HG03159 (cell line): ENCODE results near the gene NKTR.

ENCODE experiments used
- ATAC-seq: cut with Tn5 transposase; IDR thresholded peaks from one replicate; pipeline ENCODE4 v1.9.1; 2021; ENCODE audit warnings: mild to moderate bottlenecking, moderate library complexity; ENCODE audit not compliant: unreplicated experiment

Gene NKTR

DNA sequence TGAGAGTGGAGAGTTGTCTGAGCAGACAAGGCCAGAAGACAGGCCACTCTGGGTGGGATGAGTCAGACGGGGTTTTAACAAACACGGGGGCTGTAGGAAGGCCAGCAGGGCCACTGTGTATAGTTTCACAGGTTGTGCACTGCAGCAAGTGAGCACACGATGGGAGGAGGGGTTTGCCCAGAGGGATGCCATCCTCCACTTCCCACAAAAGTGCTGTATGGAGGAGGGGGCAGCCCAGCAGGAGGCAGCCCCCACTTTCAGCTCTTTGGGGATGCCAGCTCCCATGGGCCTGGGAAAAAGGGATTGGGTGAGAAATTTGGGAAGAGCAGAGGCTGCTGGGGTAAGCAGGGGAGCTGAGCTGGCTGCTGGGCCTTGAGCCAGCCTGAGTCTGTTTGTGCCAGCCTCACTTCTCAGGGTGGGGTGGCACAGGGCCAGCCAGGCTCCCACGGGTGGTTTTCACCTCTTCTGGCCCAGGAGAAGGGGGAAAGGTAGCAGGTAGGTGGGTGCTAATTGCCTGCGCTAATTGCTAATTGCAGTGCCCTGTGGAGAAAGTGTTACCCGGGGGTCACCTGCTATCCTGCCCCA, 59.7 kb downstream of the NKTR start:
- no peak for ATAC-seq

DNA sequence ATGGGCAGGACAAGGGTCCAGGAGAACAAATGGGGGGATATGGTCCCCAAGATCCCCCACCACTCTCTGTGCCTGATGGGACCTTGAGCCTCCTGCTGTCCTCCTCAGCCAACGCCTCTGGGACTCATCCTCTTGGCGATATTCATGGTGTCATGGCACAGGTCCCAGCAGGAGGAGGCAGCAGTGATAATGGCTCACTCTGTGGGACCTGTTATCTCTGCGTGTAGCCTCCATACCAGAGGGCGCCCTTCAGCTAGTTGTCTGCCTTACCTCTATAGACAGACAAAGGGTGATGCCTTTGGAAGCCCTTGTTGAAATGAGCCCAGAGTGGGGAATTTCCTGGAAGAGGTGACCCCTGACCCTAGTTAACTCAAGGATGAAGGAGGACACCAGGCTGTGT, 60.4 kb downstream of the NKTR start:
- no peak for ATAC-seq

DNA sequence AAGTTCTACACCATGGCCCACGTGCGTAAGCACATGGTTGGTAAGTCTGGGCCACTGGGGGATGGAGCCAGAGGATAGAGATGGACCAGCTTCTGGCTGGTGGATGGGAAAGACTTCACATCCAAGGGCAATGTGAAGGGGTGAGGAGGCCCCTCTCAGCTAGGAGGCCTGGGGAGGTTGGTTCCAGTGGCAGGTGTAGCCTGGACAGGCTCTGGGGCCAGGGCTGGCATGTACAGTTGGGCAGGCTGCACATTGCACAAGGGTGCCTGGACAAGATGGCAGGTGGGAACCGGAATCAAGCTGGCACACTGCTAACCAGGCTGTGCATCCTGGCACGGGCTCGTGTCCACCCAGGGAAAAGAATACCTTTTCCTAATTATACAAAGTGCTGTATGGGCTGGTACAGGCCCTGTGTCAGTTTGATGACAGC, 61.1 kb downstream of the NKTR start:
- ATAC-seq = no peak

DNA sequence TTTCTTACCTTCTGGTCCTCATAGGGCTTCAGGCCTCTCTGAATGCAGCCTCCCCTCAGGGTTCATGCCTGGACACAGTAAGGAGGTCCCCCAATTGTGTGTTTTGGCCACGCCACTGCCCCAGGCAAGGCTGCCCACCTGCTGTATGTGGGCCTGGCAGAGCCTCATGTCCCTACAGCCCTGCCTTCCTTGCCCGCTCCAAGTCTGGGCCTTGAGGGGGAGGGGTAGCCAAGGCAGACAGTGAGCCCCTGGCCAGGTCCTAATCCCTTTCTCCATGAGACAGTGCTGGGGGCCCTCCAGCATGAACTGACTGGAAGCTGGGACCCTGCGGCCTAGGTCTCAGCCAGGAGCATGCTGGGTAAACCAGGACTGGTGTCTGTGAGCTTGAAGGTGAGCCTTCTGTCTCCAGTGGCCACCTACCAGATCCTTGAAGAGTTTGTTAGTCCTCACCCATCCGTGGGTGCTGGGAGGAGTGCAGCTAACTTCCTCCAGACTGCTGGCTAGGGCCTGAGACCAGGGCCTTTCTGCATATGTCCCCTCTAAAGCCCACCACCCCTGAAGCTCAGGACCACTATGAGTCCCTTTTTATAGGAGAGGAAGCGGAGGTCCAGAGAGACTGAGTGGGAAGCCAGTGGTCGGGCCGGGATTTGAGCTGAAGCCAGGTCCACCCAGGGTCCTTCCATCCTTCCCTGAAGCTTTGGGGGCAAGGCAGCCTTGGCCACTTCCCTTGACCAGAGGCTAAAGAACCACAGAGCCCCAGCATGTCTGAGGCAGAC, 61.7 kb downstream of the NKTR start:
- no peak for ATAC-seq

DNA sequence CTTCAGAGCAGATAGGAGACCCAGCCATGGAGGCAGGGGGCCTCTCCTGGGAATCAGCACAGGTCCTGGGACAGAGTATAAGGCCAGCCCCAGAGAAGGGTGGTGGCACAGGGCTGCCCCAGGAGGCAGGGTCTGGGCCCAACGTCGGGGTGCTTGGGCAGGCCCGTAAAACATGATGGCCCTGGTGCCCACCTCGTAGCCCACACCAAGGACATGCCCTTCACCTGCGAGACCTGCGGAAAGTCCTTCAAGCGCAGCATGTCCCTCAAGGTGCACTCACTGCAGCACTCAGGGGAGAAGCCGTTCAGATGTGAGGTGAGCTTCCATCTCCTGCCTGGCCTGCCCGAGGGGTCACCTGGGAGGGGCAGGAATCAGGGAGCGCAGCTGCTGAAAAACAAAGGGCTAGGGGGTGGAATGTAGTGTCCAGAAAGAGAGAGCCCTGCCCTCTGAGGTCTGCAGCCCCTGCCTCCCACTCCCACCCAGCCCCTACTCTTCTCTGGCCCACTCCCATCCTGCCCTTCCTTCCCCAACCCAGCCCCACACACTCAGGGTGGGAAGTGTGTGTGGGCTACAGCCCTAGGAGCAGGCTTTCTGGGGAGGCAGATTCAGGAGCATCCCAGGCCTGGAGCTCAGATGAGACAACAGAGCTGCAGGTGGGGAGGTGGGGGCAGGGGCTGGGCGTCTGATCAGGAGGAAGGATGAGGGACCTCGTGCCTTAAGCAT, 62.5 kb downstream of the NKTR start:
- no peak for ATAC-seq

DNA sequence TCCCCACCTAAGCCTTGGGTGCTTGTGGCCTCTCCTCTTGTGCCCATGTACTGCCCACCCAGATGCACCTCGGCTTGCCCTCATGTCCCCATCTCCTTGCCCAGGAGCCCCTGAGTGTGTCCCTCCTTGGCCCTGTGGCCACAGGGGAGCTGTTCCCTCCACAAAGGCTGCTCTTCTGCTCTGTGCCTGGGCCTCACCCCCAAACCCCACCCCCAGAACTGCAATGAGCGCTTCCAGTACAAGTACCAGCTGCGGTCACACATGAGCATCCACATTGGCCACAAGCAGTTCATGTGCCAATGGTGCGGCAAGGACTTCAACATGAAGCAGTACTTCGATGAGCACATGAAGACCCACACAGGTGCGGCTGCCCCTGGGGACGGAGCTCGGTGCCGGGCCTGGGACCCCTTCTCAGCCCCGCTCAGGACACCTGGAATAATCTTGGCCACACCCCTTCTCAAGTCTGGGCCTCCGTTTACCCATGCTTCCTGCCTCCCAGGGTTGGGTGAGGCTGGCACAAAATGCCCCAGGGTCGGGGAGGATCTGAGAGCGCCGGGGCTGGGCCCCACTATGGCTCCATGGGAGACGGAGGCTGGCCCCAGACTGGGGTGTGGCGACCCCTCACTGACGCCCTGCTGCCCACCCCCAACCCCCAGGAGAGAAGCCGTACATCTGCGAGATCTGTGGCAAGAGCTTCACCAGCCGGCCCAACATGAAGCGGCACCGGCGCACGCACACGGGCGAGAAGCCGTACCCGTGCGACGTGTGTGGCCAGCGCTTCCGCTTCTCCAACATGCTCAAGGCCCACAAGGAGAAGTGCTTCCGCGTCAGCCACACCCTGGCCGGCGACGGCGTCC, 63.3 kb downstream of the NKTR start:
- ATAC-seq = no peak

DNA sequence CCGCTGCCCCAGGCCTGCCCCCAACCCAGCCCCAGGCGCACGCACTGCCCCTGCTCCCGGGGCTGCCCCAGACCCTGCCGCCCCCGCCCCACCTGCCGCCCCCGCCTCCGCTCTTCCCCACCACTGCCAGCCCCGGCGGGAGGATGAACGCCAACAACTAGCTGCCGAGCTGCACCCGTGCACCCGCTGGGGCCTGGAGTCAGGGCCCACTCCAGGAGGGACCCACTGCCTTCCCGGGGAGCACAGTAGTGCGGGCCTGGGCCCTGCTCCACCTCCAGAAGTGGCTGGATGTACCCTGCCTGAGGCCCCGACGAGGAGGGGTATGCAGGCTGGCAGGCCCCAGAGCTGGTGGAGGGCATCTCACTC, 63.9 kb downstream of the NKTR start:
- no peak for ATAC-seq

DNA sequence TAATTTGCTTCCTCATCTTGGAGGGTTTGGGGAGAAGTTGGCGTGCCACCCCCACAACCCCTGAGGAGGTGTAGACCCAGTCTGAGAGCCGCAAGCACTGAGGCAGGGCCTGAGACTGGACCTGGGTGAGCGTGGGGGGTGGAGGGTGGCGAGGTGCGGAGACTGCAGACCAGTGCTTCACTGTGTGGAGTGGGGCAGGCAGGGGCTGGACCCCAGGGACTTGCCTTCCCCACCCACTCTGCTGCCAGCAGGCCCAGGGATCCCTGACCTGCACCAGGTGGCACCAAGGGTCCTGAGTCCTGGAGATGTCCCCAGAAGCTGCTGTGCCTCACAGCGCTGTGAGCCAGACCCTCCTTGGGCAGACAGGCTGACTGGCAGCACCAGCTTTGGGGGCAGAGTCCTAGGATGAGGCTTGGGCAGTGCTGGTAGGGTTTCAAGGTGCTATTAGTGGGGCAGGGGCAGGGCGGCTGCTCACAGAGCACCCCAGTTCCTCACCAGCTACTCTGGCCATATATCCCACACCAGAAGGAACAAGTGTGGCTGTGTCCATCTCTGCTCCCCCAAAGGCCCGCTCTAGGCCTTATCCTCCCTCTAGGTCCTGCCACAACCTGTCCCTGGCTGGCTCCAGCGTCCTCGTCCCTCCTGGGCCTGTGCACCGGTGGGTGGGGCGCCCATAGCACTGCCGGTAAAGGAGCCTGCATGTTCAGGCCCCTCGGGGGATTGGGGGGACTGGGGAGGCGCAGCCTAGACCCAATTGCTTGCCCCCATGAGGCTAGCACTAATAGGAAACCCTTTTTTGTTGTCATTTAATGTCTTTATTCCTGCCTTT, 64.8 kb downstream of the NKTR start:
- ATAC-seq = no peak

DNA sequence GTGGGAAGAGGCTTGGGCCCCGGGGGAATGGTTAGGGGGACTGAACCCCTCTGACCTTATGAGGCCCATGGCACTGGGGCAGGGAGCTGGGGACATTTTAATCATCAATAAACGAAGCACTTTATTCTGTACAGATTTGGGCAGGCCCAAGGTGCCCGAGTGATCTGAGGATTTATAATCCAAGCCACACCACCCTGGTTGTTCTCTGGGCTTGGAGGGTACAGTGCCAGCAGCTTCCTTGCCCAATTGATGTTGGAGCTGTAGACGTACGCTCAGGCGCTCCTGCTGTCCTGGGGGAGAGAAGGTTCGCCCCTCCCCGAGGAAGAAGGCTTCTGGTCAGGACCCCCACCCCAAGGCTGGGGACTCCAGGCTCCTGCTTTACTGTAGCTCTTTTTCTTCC, 65.5 kb downstream of the NKTR start:
- no peak for ATAC-seq

DNA sequence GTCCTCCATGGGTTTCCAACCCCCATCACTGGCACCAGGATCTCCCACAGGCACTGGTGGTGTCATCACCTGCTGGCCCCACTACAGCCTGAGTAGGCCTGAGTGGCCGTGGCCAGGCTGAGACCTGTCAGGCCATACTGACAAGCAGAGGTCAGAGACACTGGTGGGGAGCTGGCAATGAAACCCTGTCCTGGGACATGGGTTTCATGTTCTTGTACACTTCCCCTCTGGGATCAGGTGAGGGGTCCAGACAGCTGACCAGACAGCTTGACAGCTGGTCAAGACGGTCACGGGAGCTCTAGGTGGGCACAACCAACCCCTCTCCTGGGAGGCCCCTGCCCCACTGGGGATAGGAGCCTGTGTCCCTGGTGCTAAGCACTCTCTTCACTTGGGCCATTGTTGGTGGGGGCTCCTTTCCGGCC, 66.1 kb downstream of the NKTR start:
- no peak for ATAC-seq

DNA sequence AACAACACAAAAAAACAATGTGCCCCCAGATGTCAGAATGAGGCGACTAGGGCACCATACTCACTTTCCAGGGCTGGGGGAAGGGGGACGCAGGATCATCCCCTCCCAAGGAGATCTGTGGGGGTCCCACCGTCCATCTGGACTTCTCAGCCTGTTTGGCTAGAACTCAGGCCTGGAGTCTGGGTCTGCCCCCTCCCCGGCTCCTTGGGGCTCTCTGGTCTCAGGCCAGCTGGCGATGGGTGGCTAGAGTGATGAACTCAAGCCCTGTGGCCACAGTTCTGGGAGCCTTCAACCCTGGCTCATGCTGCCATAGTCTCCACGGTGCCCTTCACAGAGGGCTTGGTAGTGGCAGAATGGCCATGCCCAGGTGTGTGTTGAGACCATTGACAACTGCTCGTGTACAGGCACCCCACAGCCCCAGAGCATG, 66.6 kb downstream of the NKTR start:
- ATAC-seq = no peak

DNA sequence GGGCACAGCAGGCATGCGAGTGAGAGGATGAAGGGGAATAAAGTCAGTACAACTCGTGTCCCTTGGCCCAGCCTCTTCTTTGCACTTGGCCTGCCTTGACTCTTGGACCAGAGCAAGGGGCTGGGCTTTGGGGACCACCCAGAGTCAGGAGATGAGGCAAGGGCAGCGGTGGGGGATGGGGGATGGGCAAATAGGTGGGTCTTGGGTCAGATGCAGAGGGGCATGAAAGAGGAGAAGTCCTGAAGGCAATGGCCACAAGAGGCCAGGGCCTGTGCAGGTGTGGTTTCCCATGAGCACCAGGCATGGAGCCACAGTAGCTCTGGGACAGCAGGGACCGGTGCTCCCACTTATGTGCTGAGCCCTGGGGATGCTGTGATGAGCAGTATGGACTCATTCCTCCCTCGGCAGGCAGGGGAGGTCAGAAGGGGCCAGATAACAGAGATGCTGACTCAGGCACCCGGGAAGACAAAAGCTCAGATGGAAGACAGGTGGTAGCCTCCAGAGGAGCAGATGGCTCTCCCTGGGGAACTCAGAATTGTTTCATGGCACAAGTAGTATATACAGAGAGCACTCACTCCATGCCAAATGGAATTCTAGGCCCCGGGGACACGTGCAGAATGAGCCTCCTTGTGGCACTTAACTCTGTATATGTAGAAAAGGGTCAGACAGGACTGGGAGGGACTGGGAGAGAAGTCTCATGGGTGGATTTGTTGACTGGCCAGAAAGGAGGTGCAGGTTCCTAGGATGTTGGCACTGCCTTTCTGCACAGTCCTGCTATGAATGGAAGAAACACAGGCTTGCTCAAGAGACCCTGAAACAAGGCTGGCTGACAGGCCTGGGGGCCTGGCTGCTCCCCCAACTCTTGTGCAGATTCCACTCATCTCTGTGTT, 67.3 kb downstream of the NKTR start:
- ATAC-seq = no peak

DNA sequence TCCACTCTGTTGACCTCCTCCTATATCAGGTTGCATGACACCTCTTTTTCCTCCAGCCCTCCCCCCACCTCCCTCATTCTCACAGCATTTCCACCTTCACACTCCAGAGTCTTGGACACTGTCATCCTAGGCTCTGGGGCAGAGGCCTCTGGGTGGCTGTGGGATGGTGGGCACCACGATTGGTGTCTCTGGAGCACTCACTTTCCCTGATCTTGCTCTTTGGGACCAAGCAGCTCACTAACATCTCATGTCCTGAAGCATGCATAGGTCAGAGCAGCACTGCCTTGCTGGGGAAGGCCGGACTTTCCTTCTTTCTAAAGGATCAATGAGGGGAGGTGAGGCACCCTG, 67.9 kb downstream of the NKTR start:
- no peak for ATAC-seq

DNA sequence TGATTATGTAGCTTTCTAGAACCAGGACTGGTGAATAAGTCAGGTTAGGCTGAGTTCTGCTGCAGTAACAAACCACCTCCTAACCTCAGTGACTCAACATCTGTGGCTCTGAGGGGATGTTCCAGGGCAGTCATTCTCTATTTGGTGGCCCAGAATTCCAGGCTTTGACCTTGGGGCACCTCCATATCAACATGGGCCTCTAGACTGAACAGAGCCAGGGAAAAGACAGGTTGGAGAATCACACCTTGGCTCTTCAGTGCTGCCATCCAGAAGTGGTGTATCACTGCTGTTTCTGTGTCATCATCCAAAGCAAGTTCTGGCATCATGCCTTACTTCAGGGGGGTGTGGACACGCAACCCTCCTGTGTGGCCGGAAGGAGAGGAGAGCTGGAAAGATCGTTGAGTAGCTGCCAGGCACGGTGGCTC, 68.3 kb downstream of the NKTR start:
- ATAC-seq = no peak

DNA sequence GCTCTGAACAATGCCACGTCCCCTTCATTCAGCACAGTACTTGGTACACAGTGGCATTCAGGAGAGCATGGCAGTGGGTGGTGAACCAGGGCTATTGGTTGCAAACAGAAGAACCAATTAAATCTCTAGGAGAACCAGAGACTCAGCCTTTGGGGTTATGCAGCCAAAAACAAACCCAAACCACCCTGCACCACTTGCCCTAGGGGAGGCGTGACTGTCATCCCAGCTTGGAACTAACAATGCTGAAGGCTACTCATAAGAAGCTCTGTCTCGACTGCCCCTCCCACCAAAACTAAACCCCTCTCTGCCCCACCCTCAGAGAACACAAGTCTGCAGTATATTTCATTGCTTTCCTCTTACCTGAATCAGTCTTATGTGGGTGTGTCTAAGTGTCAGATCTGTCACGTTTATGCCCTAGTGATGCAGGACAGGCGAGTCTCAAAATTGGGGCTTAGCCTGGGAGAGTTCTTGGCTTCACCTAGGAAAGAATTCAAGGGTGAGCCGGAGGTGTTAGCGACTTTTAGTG, 69.6 kb downstream of the NKTR start:
- no peak for ATAC-seq

DNA sequence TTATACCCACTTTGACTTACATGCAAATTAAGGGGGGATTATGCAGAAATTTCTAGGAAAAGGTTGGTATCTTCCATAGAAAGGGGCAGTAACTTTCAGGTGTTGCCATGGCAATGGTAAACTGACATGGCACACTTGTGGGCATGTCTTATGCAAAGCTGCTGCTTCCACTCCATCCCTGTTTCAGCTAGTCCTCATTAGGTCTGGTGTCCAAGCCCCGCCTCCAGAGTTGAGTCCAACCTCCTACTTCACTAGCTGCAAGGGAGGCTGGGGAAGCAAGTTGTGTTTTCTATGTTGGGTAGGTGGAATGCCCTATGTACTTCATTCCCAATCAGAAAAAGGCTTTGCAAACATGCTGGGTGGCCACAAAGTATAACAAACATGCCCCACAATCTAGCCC, 70.2 kb downstream of the NKTR start:
- no peak for ATAC-seq

DNA sequence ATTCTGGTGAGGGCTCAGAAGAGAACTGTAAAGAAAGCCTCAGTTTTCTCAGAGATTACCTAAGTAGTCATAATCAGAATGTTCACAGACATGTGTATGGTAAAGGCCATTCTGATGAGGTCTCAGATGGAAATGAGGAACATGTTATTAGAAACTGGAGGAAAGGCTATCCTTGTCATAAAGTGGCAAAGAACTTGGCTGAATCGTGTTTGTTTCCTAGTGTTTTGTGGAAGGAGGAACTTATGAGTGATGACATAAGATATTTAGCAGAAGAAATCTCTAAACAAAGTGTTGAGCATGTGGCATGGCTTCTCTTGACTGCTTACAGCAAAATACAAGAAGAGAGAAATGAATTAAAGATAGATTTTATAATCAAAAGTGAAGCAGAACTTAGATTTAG, 72.0 kb downstream of the NKTR start:
- no peak for ATAC-seq

DNA sequence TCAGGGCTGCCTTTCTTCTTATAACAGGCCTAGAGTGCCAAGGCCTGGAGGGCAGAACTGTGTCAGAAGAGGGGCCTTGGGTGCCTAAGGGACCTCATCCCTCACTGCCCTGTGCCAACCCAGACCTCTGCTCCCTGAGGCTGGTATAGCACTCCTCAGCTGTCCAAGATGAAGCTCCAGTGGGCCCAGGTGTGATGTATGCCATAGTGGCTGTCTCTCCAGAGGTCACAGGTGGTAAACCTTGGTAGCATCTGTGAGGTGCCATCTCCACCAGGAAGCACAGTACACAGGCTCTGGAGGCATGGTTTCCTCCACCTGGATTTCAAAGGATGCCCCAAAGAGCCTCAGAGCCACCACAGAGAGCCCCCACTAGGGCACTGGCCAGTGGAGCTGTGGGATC, 72.6 kb downstream of the NKTR start:
- no peak for ATAC-seq

DNA sequence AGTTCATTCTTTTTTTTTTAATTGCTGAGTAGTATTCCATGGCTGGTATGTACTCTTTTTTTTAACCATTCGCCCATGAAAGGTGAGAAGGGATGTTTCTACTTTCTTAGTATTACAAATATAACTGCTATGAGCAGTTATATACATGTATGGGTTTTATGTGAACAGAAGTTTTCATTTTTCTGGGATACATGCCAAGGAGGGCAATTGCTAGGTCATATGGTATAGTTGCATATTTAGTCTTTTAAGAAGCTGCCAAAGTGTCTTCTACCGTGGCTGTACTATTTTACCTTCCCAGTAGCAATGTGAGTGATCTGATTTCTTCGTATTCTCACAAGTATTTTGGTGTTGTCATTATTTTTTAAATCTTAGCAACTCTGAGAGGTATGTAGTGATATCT, 73.7 kb downstream of the NKTR start:
- ATAC-seq = no peak
